Femur (tissue), 1 donor: Measurements from ENCODE around the gene TAF1D.

ENCODE experiments used
- DNase-seq: peaks from one replicate; pipeline ENCODE4 v3.0.0-alpha.2; 2017

The TAF1D gene

GRCh38 chr11:93718057-93718563 is 23.2 kb downstream of the TAF1D start:
- no peak for DNase-seq

- DNase-seq: no peak
Observed at GRCh38 chr11:93717501-93717900, 23.8 kb downstream of the TAF1D start.

GRCh38 chr11:93715797-93716396 is 25.4 kb downstream of the TAF1D start:
- no peak for DNase-seq

GRCh38 chr11:93712678-93713077 is 28.6 kb downstream of the TAF1D start:
- no peak for DNase-seq

- no peak for DNase-seq
Observed at GRCh38 chr11:93710239-93710638, 31.1 kb downstream of the TAF1D start.

- no peak for DNase-seq
Observed at GRCh38 chr11:93704237-93704636, 37.1 kb downstream of the TAF1D start.

GRCh38 chr11:93700830-93701229 is 40.5 kb downstream of the TAF1D start:
- no peak for DNase-seq

- DNase-seq: no peak
Observed at GRCh38 chr11:93697611-93698010, 43.7 kb downstream of the TAF1D start.

GRCh38 chr11:93694557-93694956 is 46.7 kb downstream of the TAF1D start:
- no peak for DNase-seq

- no peak for DNase-seq
Observed at GRCh38 chr11:93694109-93694508, 47.2 kb downstream of the TAF1D start.

- no peak for DNase-seq
Observed at GRCh38 chr11:93689240-93689639, 52.1 kb downstream of the TAF1D start.

GRCh38 chr11:93686812-93687211 is 54.5 kb downstream of the TAF1D start:
- DNase-seq: no peak

GRCh38 chr11:93686226-93686625 is 55.1 kb downstream of the TAF1D start:
- no peak for DNase-seq
